Stimulated activated CD8-positive, alpha-beta memory T cell treated with anti-CD3 and anti-CD28 coated beads, Interleukin-12 subunit alpha, Interleukin-12 subunit beta, amount 100 ng/mL, for 4 hours (primary cell): ENCODE data around the gene LMNTD2.

Experiments used
- DNase-seq: peaks from one replicate; pipeline ENCODE4 v3.0.0-alpha.2; 2020; ENCODE audit warnings: low read depth

Gene LMNTD2

GRCh38 chr11:560305-561147 lies at the start of gene LMNTD2, which contains the start of gene RASSF7:
Gene LMNTD2 (minus strand): TSS chr11:560738. CDS start chr11:560716, 22 bp downstream.
Gene RASSF7 (plus strand): TSS chr11:560970. CDS start chr11:561769, 799 bp downstream.
- peak; percentile 95 for DNase-seq

GRCh38 chr11:609341-609811 lies 48.8 kb upstream of the LMNTD2 start:
- no peak for DNase-seq

GRCh38 chr11:608791-609251 lies 48.3 kb upstream of the LMNTD2 start:
- DNase-seq = no peak

- DNase-seq = no peak
Measured at GRCh38 chr11:607971-608659, 47.6 kb upstream of the LMNTD2 start.

GRCh38 chr11:607020-607780 lies 46.7 kb upstream of the LMNTD2 start:
- DNase-seq = no peak

GRCh38 chr11:606245-606644 lies 45.7 kb upstream of the LMNTD2 start:
- DNase-seq = no peak

GRCh38 chr11:605286-606129 lies 45.0 kb upstream of the LMNTD2 start:
- no peak for DNase-seq

GRCh38 chr11:603154-603553 lies 42.6 kb upstream of the LMNTD2 start:
- DNase-seq = no peak

GRCh38 chr11:601573-602245 lies 41.2 kb upstream of the LMNTD2 start:
- DNase-seq = no peak

GRCh38 chr11:598005-598680 lies 37.6 kb upstream of the LMNTD2 start:
- DNase-seq = no peak

GRCh38 chr11:597166-597725 lies 36.7 kb upstream of the LMNTD2 start:
- DNase-seq = no peak

GRCh38 chr11:596374-596773 lies 35.8 kb upstream of the LMNTD2 start:
- DNase-seq = no peak

- no peak for DNase-seq
Measured at GRCh38 chr11:595400-595799, 34.9 kb upstream of the LMNTD2 start.

GRCh38 chr11:593347-593746 lies 32.8 kb upstream of the LMNTD2 start:
- DNase-seq = no peak

- DNase-seq = no peak
Measured at GRCh38 chr11:592918-593317, 32.4 kb upstream of the LMNTD2 start.

GRCh38 chr11:592501-592900 lies 32.0 kb upstream of the LMNTD2 start:
- no peak for DNase-seq

GRCh38 chr11:590997-591396 lies 30.5 kb upstream of the LMNTD2 start:
- no peak for DNase-seq

- DNase-seq = no peak
Measured at GRCh38 chr11:589798-590197, 29.3 kb upstream of the LMNTD2 start.

- peak; percentile 54 for DNase-seq
Measured at GRCh38 chr11:587978-588380, 27.4 kb upstream of the LMNTD2 start.

GRCh38 chr11:587546-587945 lies 27.0 kb upstream of the LMNTD2 start:
- no peak for DNase-seq
